NCI-H1694 treated with DMSO at 0.1 percent for 48 hours (cell line): ENCODE results near the gene CAP2.
"Not testable (repeated sequence)": the region's sequence is repeated elsewhere in the genome, so short reads cannot be mapped to it uniquely, and the experiment has no call there.

ENCODE experiments used
- DNase-seq: peaks from one replicate; lab custom pipeline; 2025; lab: John Stamatoyannopoulos, UW

CAP2 gene

DNA sequence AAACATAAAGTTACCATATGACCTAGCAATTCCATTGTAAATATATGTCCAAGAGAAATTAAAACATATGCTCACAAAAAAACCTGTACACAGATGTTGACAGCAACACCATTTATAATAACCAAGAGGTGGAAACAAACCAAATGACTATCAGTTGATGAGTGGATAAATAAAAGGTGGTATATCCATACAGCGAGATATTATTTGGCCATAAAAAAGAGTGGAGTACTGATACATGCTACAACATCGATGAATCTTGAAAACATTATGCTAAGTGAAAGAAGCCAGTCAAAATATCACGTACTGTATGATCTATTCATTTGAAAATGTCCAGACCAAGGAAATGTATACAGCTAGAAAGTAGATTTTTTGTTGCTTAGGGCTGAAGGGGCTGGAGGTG lies 2.9 kb downstream of the CAP2 start:
- no peak for DNase-seq

DNA sequence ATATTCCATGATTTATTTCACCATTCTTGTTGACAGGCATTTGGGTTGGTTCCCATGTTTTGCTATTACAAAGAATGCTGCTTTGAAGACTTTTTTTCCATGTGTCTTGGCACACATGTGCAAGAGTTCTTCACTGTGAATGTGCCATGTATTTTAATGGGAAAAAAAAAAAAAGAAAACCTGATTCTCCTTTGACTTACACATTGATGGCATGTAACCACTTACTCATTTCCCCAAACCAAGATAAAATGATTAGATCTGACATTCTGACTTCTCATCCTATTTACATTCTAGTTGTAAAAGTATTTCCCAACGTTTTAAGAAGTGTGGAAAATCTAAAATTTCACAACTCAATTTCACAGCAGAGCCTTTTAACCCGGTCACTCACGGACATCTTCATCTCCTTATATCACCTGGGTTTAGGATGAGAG lies 4.4 kb downstream of the CAP2 start:
- DNase-seq, result no peak

DNA sequence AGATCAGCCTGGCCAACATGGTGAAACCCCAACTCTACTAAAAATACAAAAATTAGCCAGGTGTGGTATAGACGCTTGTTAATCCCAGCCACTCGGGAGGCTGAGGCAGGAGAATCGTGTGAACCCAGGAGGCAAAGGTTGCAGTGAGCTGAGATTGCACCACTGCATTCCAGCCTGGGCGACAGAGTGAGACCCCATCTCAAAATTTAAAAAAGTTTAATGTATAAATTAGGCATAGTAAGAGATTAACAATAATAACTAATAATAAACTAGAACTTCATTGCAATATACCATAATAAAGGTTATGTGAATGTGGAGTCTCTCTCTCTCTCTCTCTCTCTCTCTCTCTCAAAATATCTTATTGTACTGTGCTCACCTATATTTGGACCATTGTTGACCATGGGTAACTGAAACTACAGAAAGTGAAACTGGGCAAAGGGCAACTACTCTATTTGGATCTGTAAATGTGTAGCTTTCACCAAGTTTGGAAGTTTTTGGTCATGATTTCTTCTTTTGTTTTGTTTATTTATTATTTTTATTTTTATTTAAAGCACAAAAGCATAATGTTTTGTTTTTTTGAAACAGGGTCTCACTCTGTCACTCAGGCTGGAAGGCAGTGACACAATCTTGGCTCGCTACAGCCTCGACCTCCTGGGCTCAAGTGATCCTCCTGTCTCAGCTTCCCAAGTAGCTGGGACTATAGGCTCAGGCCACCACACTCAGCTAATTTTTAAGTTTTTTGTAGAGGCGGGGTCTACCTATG lies 12.0 kb downstream of the CAP2 start:
- DNase-seq, result not testable (repeated sequence)

- no peak for DNase-seq
These were observed 12.5 kb downstream of the CAP2 start for GRCh38 chr6:17405944-17406245.

GRCh38 chr6:17408081-17408480 lies 14.7 kb downstream of the CAP2 start:
- DNase-seq, result no peak

DNA sequence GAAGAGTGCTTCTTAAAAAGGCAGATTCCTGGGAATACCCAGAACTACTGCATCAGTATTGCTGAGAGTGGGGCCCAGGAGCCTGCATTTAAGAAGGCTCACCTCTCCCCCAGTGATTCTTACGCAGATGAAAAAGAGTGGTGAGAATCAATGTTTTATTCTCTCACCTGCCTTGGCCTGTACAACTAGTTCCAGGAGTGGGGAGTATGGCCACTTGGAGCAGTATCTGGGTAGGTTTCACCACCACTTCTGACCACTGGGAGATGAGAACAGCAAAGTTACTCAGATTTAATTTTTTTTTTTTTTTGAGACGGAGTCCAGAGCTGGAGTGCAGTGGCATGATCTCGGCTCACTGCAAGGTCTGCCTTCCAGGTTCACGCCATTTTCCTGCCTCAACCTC lies 16.9 kb downstream of the CAP2 start:
- DNase-seq, result no peak

GRCh38 chr6:17413313-17413750 lies 19.9 kb downstream of the CAP2 start:
- DNase-seq, result no peak

GRCh38 chr6:17414395-17414794 lies 21.0 kb downstream of the CAP2 start:
- not testable (repeated sequence) for DNase-seq

DNA sequence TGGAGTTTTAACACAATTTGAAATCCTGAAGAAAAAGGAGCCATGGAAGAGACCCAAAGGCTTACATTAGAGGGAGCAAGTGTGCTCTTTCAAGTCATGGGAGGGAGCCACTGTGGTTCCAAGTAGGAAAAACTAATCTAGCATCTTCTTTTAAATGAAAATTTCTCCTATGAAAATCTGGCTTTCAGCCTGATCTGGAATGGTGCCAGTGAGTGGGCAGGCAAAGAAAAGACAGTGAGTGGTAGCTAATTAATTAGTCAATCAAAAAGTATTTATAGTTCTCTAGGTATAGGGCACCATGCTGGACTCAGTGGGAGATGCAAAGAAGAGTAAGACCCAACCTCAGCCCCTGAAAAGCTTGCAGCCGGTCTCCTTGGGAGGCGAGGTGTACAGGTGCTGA lies 21.9 kb downstream of the CAP2 start:
- DNase-seq, result no peak

- DNase-seq, result no peak
These were observed 23.4 kb downstream of the CAP2 start for GRCh38 chr6:17416806-17417205.

DNA sequence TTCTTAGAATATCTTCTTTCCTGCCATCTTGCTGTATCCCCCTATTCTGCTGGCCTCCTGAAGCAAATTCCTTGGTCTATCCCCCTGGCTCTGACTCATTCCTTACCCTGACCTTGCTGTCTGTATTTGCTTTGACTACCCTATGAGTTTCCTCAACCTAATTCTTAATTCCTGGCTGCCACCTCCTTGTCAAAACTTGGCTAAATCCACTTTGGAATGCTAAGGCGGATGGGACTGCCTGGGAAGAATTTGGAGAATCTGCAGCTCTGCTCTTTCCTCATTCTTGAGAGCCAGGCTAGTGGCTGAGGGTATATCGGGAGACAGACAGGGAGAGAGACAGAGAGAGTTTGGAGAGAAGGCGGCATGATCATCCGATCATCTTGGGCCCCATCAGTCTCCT lies 24.4 kb downstream of the CAP2 start:
- no peak for DNase-seq

DNA sequence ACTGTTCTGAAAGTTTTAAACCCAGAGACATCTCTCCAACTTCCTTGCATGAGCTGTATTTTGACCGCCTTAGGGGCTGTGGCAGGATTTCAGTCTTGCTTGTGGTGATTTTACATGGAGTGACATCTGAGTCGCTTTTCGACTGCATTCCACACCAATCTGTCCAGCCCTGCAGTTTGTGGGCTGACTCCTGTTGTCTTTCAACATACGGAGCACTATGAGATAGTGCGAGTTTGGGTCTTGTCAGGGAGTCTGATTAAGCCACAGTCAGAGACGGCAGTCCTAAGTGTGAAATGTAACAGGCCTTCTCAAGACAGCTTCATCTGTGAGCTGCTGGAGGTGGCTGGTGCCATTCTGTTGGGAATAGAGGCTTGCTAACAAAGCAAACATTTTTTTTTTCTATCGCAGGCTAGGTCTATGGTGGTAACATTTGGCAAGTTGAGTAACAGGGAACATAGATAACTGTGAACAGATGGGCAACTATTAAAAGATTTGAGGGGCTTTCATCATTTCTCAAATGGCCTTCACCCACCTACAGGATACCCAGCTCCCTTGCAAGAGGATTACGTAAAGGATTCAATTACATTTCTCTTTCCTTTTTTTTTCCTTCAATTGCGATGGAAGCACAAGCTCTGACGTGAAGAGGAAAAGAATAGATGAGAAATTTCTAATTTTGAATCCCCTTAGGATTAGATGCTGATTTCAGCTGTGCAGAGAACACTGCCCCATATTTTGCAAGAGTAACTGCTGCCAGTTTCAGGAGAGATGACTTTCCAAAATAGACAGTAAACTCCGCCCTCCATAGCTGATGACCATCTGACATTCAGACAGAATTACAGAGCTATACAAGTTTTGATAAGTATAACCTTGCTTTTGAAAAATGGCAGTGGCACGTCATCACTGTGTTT lies 25.1 kb downstream of the CAP2 start:
- peak; percentile 93 for DNase-seq

- DNase-seq, result no peak
These were observed 25.8 kb downstream of the CAP2 start for GRCh38 chr6:17419189-17419575.

- no peak for DNase-seq
These were observed 27.0 kb downstream of the CAP2 start for GRCh38 chr6:17420368-17420767.

DNA sequence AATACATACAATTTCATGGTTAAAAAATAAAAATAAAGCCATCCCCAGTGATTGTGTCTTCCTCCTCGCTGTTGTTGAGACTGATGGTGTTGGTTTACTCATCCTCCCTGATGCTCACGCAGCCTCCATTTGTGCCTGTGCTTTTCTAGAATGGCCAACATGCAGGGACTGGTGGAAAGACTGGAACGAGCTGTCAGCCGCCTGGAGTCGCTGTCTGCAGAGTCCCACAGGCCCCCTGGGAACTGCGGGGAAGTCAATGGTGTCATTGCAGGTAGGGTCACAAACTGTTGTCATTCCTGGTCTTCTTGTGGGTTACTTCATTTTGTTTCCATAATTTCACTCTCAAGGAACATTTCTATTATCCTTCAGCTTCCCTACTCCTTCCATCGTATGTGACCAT lies 28.0 kb downstream of the CAP2 start:
- DNase-seq, result no peak

DNA sequence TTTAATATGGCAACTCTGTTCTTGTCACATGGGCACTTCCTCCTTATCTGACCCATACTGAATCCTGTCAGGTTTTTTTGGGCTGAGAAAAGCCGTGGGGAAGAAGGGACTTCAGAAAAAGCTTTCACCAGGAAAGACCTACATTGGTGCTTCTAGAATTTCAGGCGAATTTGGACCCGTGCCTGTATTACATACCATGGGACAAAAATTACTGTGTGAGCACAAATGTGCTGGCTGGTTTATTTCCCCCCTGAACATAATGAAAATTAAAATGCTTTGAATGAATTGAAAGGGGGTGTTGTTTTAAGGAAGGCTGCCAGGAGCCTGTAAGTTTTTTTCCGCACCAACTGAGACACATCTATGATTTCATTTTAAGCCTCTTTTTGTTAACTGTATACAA lies 29.6 kb downstream of the CAP2 start:
- no peak for DNase-seq

DNA sequence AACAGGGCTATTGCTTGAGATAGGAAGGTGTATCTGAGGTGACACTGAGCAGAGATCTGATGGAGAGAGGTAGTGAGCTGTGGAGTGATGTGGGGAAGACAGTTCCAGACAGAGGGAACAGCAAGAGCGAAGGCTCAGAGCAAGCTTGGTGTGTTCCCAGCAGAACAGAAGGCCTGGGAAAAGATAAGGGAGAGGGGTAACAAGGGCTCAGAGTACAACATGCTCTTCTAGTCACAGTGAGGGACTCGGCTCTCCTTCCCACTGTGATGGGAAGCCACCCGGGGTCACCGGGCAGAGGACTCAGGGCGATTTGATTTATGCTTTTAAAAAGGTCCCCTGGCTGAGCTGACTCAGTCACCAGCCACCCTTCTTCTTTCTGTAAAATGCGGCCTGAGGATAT lies 33.7 kb downstream of the CAP2 start:
- DNase-seq, result no peak

DNA sequence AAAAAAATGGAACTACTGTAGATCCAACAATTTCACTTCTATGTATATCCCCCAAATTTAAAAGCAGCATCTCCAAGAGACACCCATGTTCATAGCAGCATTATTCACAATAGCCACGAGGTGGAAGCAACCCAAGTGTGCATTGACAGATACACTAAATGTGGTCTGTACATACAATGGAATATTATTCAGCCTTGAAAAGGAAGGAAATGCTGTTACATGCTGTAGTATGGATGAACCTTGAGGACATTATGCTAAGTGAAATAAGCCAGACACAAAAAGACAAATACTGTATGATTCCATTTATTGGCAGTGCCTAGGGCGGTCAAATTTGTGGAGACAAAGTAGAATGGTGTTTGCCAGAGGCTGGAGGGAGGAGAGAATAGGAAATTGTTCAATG lies 34.2 kb downstream of the CAP2 start:
- DNase-seq, result no peak

- not testable (repeated sequence) for DNase-seq
These were observed 35.3 kb downstream of the CAP2 start for GRCh38 chr6:17428595-17429120.

DNA sequence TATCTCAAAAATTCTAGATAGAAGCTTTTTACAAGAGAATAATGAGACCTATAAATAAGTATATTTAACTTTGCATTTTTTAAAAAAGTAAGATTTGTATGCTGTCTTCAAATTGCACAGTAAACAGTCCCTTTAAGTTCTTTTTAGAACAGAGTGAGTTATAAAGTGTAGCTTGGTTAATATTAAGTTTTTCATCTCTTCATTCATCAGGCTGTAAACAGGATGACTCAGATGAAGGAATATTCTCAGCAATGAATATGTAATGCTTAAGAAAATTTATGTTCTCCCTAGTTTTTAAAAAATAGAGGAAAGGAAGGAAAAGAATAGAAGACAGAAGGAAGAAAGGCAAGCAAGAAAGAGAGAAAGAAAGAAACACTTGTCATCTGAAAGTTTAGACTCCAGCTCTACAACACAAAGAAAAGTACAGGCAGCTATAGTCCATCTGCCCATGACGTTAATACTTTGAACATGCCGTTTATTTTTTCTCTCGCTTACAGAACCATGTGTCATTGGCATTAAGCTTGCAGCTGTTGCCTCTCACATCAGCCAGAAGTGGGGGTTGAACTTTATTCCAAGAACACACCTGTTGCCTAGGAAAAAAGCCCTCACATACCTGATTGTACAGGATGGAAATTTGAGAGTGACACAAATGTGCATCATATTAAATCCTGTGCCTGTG lies 36.1 kb downstream of the CAP2 start:
- DNase-seq, result peak; percentile 77

- no peak for DNase-seq
These were observed 38.2 kb downstream of the CAP2 start for GRCh38 chr6:17431581-17431980.

- no peak for DNase-seq
These were observed 39.0 kb downstream of the CAP2 start for GRCh38 chr6:17432356-17432755.
